ENCODE measurements around the gene SOHLH1. TPM values are rescaled to one million over a fixed set of nuclear protein-coding genes. Genes with fewer than 3 reads are reported as not detected.

SOHLH1 gene
- total RNA-seq, 1 experiment from 2014 or later = not detected

GRCh38 chr9:135728436-135729110, 29.3 kb upstream of the SOHLH1 start:
- Histone ChIP-seq H3K9me3 (ENCODE audit: low read depth, low read length, poor library complexity, severe bottlenecking) (peaks cover 5% of the 10 kb centered on the region), H3K27me3 (replicated peaks; ENCODE audit: insufficient read depth, low read depth, low read length, poor library complexity) (no peaks in the 10 kb centered on the region), H3K36me3 (ENCODE audit: insufficient read depth, low read length, poor library complexity, severe bottlenecking) (no peaks in the 10 kb centered on the region), H3K4me3 (ENCODE audit: low read depth, low read length, poor library complexity, severe bottlenecking) (no peak overlapping the region), H3K4me1 (ENCODE audit: insufficient read depth, low read length, poor library complexity, severe bottlenecking) (no peaks in the 10 kb centered on the region), H3K27ac (ENCODE audit: low read depth, low read length, poor library complexity, severe bottlenecking) (no peak overlapping the region)
- no peak for DNase-seq (ENCODE audit: low spot score)
- no TSS peak for BruUV-seq (replicated peaks)
- ChIA-PET POLR2A (ENCODE audit: low non-redundant PET) (no interaction called here), CTCF (no interaction called here)
- intact Hi-C loops (cut with micrococcal nuclease; ENCODE audit: unreplicated experiment) = no loop called here
- TF ChIP-seq EZH2 (IDR thresholded peaks at IDR 0.05; ENCODE audit: borderline replicate concordance, low read depth, low read length, poor library complexity, severe bottlenecking) (no peak), CTCF (conservative IDR thresholded peaks at IDR 0.05; ENCODE audit: low read depth, low read length) (no peak)

- no TSS peak for BruUV-seq (replicated peaks)
- no peak overlapping the region for H3K4me3 ChIP-seq (ENCODE audit: low read depth, low read length, poor library complexity, severe bottlenecking)
- H3K9me3 ChIP-seq (ENCODE audit: low read depth, low read length, poor library complexity, severe bottlenecking) = peaks cover 5% of the 10 kb centered on the region
- ChIA-PET POLR2A (ENCODE audit: low non-redundant PET) (no interaction called here), CTCF (no interaction called here)
- no peak overlapping the region for H3K27ac ChIP-seq (ENCODE audit: low read depth, low read length, poor library complexity, severe bottlenecking)
- DNase-seq (ENCODE audit: low spot score) = no peak
- no peaks in the 10 kb centered on the region for H3K36me3 ChIP-seq (ENCODE audit: insufficient read depth, low read length, poor library complexity, severe bottlenecking)
- H3K4me1 ChIP-seq (ENCODE audit: insufficient read depth, low read length, poor library complexity, severe bottlenecking) = no peaks in the 10 kb centered on the region
- no peaks in the 10 kb centered on the region for H3K27me3 ChIP-seq (replicated peaks; ENCODE audit: insufficient read depth, low read depth, low read length, poor library complexity)
- intact Hi-C loops (cut with micrococcal nuclease; ENCODE audit: unreplicated experiment) = no loop called here
- TF ChIP-seq EZH2 (IDR thresholded peaks at IDR 0.05; ENCODE audit: borderline replicate concordance, low read depth, low read length, poor library complexity, severe bottlenecking) = no peak
- no peak for TF ChIP-seq CTCF (conservative IDR thresholded peaks at IDR 0.05; ENCODE audit: low read depth, low read length)
Measured at GRCh38 chr9:135727257-135727875, 28.1 kb upstream of the SOHLH1 start.

- no peak for DNase-seq (ENCODE audit: low spot score)
- intact Hi-C loops (cut with micrococcal nuclease; ENCODE audit: unreplicated experiment) = no loop called here
- ChIA-PET POLR2A (ENCODE audit: low non-redundant PET) (no interaction called here), CTCF (no interaction called here)
- Histone ChIP-seq H3K4me3 (ENCODE audit: low read depth, low read length, poor library complexity, severe bottlenecking) (no peak overlapping the region), H3K9me3 (ENCODE audit: low read depth, low read length, poor library complexity, severe bottlenecking) (peaks cover under 1% of the 10 kb centered on the region), H3K4me1 (ENCODE audit: insufficient read depth, low read length, poor library complexity, severe bottlenecking) (no peaks in the 10 kb centered on the region), H3K36me3 (ENCODE audit: insufficient read depth, low read length, poor library complexity, severe bottlenecking) (no peaks in the 10 kb centered on the region), H3K27ac (ENCODE audit: low read depth, low read length, poor library complexity, severe bottlenecking) (no peak overlapping the region), H3K27me3 (replicated peaks; ENCODE audit: insufficient read depth, low read depth, low read length, poor library complexity) (no peaks in the 10 kb centered on the region)
- TF ChIP-seq EZH2 (IDR thresholded peaks at IDR 0.05; ENCODE audit: borderline replicate concordance, low read depth, low read length, poor library complexity, severe bottlenecking) = no peak
- TF ChIP-seq CTCF (conservative IDR thresholded peaks at IDR 0.05; ENCODE audit: low read depth, low read length) = 0 out of 2 replicates have a peak, but pooled peaks have one; percentile 11
- no TSS peak for BruUV-seq (replicated peaks)
Measured at GRCh38 chr9:135726138-135726853, 27.0 kb upstream of the SOHLH1 start.

Measured in A673 (cell line).